ENCODE data around the gene OTUD7B. TPM values are rescaled to one million over a fixed set of nuclear protein-coding genes. Genes with fewer than 3 reads are reported as not detected.
A peak's percentile ranks its signal among the peaks of the same experiment; 100 is the strongest.

OTUD7B gene
- total and polyA plus RNA-seq, 2 donors (not counting 1 experiment from before 2014, with no cell fraction given) = 0.40 to 3.3 TPM

- CTCF ChIA-PET = no interaction called here
- intact Hi-C loops (cut with micrococcal nuclease) = no loop called here
- peak overlapping the region; percentile 73 for H3K4me2 ChIP-seq (replicated peaks; ENCODE audit: low read depth, low read length, poor library complexity, severe bottlenecking)
- peak; percentile 22 for DNase-seq
- no peaks in the 10 kb centered on the region for H3K79me2 ChIP-seq (ENCODE audit: control insufficient read depth, insufficient read depth, low read length)
- H4K20me1 ChIP-seq (ENCODE audit: control insufficient read depth, insufficient read depth, low read length, poor library complexity, severe bottlenecking) = no peaks in the 10 kb centered on the region
- peak overlapping the region; percentile 64 for H2AFZ ChIP-seq (ENCODE audit: insufficient read depth, low read depth, low read length, poor library complexity, severe bottlenecking)
- H3K9me3 ChIP-seq (ENCODE audit: control extremely low read depth in 1 of 3, control insufficient read depth in 2 of 3, insufficient read depth in 1 of 3, low read length in 2 of 3) = no peaks in the 10 kb centered on the region
- peak overlapping the region in 1 of 5 experiments; percentile 39 for H3K4me3 ChIP-seq (ENCODE audit: control extremely low read depth in 1 of 5, extremely low read depth in 1 of 5, insufficient read depth in 1 of 5, low read depth in 2 of 5, low read length in 4 of 5)
- Mint-ChIP-seq H3K4me3 (peak overlapping the region; percentile 75), H3K27me3 (peaks cover 25% of the 10 kb centered on the region), H3K27ac (no peak overlapping the region), H3K4me1 (peaks cover 28% of the 10 kb centered on the region), H3K9me3 (ENCODE audit: insufficient read depth) (no peaks in the 10 kb centered on the region)
- no peak for ATAC-seq (ENCODE audit: low read depth)
- no peak overlapping the region for H3K27ac ChIP-seq (ENCODE audit: low read length in 2 of 2)
- 2% methylated on average over 6 of the region's 10 CpGs for WGBS (ENCODE audit: insufficient coverage)
- H3K36me3 ChIP-seq (replicated peaks in 1 of 2; ENCODE audit: control extremely low read depth in 1 of 2, control insufficient read depth in 1 of 2, extremely low read depth in 1 of 2, insufficient read depth in 2 of 2, low read length in 1 of 2) = no peaks in the 10 kb centered on the region
- peak overlapping the region; percentile 53 for H3K9ac ChIP-seq (ENCODE audit: low read length)
- POLR2A ChIA-PET = no interaction called here
- peaks cover 23 to 25% of the 10 kb centered on the region in 2 donors for H3K4me1 ChIP-seq (ENCODE audit: control insufficient read depth in 2 of 2, insufficient read depth in 2 of 2, low read length in 2 of 2)
- H3K27me3 ChIP-seq (replicated peaks in 1 of 4; ENCODE audit: control extremely low read depth in 1 of 4, control insufficient read depth in 3 of 4, insufficient read depth in 4 of 4, low read length in 3 of 4) = peaks cover 0 to 29% (median 16%) of the 10 kb centered on the region in 4 experiments
- TF ChIP-seq EZH2 (IDR thresholded peaks at IDR 0.05; ENCODE audit: borderline replicate concordance, insufficient read depth, low read depth, low read length, poor library complexity, severe bottlenecking) = no peak
- no peak for TF ChIP-seq CTCF (IDR thresholded peaks at IDR 0.05)
These were observed 93.7 kb downstream of the OTUD7B start for GRCh38 chr1:149916898-149917252.

- peak overlapping the region; percentile 75 for H3K4me3 Mint-ChIP-seq
These were observed 94.2 kb downstream of the OTUD7B start for GRCh38 chr1:149916193-149916897.

More at GRCh38 chr1:149916193-149916897, 94.2 kb downstream of the OTUD7B start:
- Histone ChIP-seq H3K79me2 (ENCODE audit: control insufficient read depth, insufficient read depth, low read length) (no peaks in the 10 kb centered on the region), H3K27ac (ENCODE audit: low read length in 2 of 2) (no peak overlapping the region), H3K4me1 (ENCODE audit: control insufficient read depth in 2 of 2, insufficient read depth in 2 of 2, low read length in 2 of 2) (peaks cover 23 to 25% of the 10 kb centered on the region in 2 donors), H3K4me2 (replicated peaks; ENCODE audit: low read depth, low read length, poor library complexity, severe bottlenecking) (peak overlapping the region; percentile 73), H4K20me1 (ENCODE audit: control insufficient read depth, insufficient read depth, low read length, poor library complexity, severe bottlenecking) (no peaks in the 10 kb centered on the region), H3K9me3 (ENCODE audit: control extremely low read depth in 1 of 3, control insufficient read depth in 2 of 3, insufficient read depth in 1 of 3, low read length in 2 of 3) (no peaks in the 10 kb centered on the region), H3K36me3 (replicated peaks in 1 of 2; ENCODE audit: control extremely low read depth in 1 of 2, control insufficient read depth in 1 of 2, extremely low read depth in 1 of 2, insufficient read depth in 2 of 2, low read length in 1 of 2) (no peaks in the 10 kb centered on the region), H3K9ac (ENCODE audit: low read length) (peak overlapping the region; percentile 53), H3K4me3 (ENCODE audit: control extremely low read depth in 1 of 5, extremely low read depth in 1 of 5, insufficient read depth in 1 of 5, low read depth in 2 of 5, low read length in 4 of 5) (peak overlapping the region in 1 of 5 experiments; percentile 39), H3K27me3 (replicated peaks in 1 of 4; ENCODE audit: control extremely low read depth in 1 of 4, control insufficient read depth in 3 of 4, insufficient read depth in 4 of 4, low read length in 3 of 4) (peaks cover 0 to 29% (median 16%) of the 10 kb centered on the region in 4 experiments), H2AFZ (ENCODE audit: insufficient read depth, low read depth, low read length, poor library complexity, severe bottlenecking) (peak overlapping the region; percentile 64)
- ChIA-PET CTCF (no interaction called here), POLR2A (interaction anchor here (0.5 to 1.0 kb wide), 2 partner anchors 23 to 28 kb away, joined by 3 to 4 read pairs; a partner anchor contains a TSS)
- DNase-seq = peak; percentile 22
- intact Hi-C loops (cut with micrococcal nuclease) = no loop called here
- peaks cover 30% of the 10 kb centered on the region for H3K27me3 Mint-ChIP-seq
- no CpG with 5 or more reads among the region's 9 CpGs for WGBS (ENCODE audit: insufficient coverage)
- ATAC-seq (ENCODE audit: low read depth) = no peak
- peaks cover 28% of the 10 kb centered on the region for H3K4me1 Mint-ChIP-seq
- TF ChIP-seq CTCF (IDR thresholded peaks at IDR 0.05) (no peak), EZH2 (IDR thresholded peaks at IDR 0.05; ENCODE audit: borderline replicate concordance, insufficient read depth, low read depth, low read length, poor library complexity, severe bottlenecking) (no peak)
- H3K9me3 Mint-ChIP-seq (ENCODE audit: insufficient read depth) = no peaks in the 10 kb centered on the region
- H3K27ac Mint-ChIP-seq = no peak overlapping the region

All from B cell (primary cell).